ENCODE measurements around the gene POLR3GL.
A peak's percentile ranks its signal among the peaks of the same experiment; 100 is the strongest.
"Not testable (repeated sequence)": the region's sequence is repeated elsewhere in the genome, so short reads cannot be mapped to it uniquely, and the experiment has no call there.

POLR3GL gene, protein sequence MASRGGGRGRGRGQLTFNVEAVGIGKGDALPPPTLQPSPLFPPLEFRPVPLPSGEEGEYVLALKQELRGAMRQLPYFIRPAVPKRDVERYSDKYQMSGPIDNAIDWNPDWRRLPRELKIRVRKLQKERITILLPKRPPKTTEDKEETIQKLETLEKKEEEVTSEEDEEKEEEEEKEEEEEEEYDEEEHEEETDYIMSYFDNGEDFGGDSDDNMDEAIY

DNA sequence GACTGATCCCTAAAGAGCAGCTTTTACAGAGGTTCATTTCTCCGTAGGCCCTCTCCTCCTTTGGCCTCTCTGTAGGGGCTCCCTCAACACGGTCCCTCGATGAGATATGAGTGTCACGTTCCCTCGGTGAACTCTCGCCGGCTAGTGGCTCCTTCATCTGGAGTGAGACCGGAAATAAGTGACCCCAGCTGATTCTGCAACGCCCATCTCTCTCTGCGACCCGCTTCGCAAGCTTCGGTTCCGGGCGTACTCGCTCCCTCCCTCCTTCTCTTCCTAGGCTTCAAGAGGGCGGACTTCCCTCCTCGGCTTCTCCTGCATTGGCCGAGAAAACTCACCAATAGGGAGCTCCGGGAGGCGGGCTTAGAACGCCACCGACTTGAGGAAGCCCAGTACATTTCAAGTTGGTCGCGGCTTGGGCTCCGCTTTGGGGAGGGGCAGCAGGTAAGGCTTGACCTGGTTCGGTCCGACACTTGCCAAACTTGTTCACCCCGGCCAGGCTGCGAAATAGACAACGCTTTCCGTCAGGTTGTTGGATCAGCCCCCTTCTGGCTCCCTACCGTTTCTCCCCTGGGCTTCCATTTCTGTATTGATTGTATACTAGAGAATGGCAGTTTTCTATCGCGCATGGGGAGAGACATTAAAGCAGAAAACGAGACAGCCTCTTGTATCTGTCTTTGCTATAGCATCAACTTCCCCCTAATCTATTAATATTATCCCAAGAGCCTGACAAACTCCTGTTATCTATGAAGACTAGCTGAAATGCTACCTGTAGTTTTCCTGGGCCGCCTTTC lies at the start of gene POLR3GL, which contains the start of gene ANKRD34A:
POLR3GL (plus strand) TSS at position 363 of the 791 bp plus-strand sequence. CDS start 10,176 bp downstream, outside the sequence.
ANKRD34A (minus strand) TSS at position 248 of the 791 bp plus-strand sequence. CDS start 2,816 bp downstream, outside the sequence.
- peak; percentile 90 to 94 for DNase-seq

DNA sequence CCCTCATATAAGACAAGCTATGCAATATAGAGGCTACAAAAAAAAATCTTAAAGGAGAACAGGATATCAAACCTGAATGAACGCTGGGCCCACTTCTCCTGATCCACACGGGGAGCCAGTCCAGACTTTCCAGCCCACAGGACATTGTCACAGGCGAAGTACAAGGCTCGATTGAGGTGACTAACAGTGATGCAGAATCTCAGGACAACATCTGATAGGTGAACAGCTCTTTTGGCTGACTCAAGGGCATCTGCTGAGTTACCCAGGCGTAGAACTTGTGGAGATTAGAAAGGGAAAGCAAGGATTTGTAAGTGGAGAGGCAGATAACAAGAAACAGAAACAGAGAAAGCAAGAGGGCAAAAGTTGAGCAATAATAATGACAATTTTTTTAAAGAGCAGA lies 47.7 kb upstream of the POLR3GL start:
- DNase-seq, result no peak

DNA sequence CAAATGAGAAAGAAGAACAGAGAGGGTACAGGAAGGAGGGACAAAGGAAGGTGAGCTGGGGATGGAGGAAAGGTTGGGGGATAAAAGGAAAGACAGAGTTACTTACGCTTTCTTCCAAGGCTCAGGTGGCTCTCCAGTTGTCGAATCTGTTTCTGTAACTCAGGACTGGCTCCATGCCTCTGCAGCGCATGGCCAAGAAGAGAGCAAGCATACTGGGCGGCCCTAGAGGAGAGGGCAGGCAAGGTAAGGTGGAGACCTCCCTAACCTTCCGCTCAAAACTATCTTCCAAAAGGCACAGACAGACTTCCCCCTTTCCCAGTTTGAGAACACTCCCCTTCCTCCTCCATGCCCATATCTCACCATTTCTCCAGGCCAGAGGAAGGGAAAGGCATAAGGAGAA lies 46.9 kb upstream of the POLR3GL start:
- DNase-seq, result no peak

DNA sequence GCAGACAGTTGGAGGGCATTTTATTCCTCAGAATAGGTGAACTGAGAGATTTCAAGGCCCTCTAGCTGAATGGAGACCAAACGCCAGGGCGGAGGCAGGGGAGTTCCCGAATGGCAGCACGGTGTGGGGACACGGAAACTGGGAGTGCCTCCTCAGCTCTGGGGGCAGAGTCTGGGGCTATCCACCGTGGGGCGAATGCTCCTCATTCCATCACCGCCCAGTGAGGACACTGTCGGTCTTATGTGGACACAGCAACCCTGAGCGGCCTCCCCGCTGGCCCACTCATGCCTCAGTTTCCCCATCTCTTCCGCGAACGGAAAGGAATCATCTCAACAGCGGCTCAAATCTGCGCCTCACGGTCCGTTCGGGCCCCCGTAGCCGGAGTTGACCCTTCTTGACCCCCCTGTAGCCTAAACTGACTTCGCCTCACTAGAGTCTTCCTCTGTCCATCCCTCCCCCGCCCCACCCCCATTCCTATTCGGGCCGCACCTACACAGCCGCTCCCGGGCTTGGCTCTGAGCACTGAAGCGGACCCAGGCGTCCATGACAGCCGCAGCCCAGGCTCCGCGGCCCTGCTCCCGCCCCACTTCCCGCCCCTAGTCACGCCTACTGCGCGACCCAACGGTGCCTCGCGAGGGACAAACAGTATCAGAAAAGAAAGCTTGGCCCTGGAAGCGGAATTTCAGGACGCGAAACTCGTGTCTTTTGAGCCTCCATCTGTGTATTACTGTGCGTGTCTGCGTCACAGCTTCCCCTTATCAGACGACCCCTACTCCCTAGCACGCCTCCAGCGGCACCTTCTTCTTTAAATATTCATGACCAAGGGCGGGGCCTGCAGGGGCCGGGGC lies 46.1 kb upstream of the POLR3GL start, which contains the start of gene PEX11B:
PEX11B (minus strand) TSS at position 574 of the 848 bp plus-strand sequence; CDS start at position 545, 29 bp downstream.
- peak; percentile 94 to 95 for DNase-seq

DNA sequence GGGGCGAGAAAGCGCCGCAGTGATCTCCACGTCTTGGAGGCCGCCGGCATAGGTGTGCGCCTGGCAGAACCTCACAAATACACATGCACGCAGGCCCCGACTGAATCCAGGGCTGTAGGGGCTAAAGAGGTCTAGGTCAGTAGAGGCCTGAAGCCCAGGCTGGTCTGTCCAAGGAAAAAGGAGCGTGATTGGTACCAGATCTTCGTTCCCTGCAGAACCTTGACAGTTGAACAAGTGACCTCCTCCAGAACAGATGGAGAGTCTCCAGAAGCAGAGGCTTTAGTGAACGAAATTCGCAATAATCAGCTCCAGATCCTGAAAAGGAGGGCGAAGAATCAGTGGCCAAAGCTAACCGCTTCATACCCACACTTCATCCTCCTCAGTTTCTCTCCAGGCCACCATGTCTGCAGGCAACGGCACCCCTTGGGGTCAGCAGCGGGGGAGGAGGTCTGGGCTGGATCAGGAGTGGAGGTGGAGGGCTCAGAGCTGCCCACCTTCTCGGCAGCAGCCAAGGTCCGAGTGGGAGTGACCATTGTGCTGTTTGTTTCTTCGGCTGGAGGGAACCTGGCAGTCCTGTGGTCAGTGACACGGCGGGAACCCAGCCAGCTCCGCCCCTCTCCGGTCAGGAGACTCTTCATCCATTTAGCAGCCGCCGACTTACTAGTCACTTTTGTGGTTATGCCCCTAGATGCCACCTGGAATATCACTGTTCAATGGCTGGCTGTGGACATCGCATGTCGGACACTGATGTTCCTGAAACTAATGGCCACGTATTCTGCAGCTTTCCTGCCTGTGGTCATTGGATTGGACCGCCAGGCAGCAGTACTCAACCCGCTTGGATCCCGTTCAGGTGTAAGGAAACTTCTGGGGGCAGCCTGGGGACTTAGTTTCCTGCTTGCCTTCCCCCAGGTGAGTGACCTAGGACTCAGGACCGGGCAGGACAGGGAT lies 45.2 kb upstream of the POLR3GL start:
- DNase-seq, result peak in 1 of 2 experiments; percentile 46

DNA sequence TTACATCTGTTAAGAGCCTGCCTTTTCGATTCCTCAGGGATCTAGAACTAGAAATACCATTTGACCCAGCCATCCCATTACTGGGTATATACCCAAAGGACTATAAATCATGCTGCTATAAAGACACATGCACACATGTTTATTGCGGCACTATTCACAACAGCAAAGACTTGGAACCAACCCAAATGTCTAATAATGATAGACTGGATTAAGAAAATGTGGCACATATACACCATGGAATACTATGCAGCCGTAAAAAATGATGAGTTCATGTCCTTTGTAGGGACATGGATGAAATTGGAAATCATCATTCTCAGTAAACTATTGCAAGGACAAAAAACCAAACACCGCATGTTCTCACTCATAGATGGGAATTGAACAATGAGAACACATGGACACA lies 44.2 kb upstream of the POLR3GL start:
- DNase-seq, result not testable (repeated sequence)

DNA sequence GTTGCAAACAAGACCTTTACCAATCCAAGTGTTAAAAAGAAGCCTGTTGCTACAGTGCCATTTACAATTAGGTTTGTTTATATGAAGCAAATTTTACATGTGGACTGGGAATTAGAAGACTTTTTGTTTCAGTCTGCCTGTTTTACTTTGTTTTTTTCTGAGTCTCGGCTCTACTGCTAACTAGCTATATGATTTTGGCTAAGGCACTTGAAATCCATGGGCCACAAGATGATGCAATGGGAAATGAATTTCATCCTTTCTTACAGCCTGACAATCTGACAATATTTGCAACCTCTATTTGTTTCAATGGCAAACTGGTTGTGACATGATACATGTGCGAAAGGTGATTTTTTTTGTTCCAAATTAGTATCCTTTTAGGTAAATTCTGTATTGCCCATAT lies 42.2 kb upstream of the POLR3GL start:
- DNase-seq, result no peak

DNA sequence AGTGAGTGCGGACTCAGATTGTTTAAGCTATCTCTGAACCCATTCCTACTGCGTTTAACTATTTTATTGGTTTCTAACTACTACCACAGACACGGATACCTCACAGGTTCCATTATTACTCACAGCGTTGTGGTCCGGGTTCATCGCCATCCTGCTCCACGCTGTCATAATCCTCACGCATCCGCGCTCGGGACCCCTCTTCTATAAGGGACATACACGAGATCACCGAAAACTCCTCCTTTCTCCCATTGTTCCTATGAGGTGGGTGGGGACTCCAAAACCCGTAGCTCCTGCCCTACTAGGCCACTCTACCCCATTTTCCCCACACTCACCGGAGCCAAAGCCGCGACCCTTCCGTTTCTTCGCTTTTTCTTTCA lies 37.8 kb upstream of the POLR3GL start:
- peak; percentile 55 to 65 for DNase-seq

DNA sequence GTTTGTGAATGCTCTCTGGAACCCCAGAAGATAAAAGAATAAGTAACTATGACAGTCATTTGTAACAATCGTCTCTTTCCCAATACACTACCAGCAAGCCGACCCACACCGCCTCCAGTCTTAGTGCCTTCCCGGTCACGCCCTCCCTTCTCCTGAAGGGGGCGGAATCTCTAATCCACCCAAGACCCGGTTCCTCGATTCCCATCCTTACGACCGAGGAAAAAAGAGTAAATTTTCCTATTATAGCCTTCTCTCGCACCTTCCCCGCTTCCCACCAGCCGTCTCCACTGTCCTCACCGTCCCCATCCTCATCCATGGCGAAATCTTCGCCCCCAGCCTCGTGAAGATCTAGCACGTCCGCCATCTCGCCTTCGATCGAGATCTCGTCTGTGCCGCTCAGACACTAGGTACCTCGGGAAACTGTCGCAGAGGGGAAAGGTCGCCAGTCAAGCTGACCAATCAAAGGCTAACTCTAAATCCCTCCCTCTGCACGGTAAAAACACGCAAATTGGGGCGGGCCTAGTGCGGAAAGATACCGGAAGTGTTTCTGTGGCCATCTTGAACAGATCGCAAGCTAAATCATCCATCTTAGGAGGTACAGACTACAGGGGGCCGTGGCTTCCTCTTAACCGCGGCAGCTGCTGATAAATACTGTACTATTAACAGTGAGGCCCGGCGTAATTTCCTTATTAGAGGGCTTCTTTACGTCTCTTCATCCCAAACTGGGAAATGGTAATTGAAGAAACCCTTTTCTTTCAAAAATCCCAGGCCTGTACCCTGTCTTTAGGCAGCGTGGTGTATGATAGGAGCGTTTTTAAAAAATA lies 37.2 kb upstream of the POLR3GL start, which contains the start of gene RBM8A:
RBM8A (minus strand) TSS at position 422 of the 824 bp plus-strand sequence; CDS start at position 364, 58 bp downstream.
- peak; percentile 91 to 95 for DNase-seq

DNA sequence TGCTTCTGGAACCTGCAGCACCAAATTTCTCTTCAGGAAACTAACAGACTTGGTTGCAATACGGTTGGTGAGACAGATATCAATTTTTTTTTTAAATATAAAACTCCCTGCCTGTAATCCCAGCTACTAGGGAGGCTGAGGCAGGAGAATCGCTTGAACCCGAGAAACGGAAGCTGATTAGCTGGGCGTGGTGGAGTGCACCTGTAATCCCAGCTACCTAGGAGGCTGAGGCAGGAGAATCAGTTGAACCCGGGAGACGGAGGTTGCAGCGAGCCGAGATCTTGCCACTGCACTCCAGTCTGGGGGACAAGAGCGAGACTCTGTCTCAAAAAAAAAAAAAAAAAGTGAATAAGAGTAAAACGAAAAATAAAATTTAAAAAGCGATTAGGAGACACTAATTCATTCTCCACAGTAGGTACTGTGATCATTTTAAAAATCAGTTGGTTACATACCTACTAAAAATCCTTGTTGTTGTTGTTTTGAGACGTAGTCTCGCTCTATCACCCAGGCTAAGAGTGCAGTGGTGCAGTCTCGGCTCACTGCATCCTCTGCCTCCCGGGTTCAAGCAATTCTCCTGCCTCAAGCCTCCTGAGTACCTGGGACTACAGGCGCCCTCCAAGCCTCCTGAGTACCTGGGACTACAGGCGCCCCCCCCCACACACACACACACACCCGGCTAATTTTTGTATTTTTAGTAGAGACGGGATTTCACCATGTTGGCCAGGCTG lies 36.4 kb upstream of the POLR3GL start:
- DNase-seq, result peak in 1 of 2 experiments; percentile 28

DNA sequence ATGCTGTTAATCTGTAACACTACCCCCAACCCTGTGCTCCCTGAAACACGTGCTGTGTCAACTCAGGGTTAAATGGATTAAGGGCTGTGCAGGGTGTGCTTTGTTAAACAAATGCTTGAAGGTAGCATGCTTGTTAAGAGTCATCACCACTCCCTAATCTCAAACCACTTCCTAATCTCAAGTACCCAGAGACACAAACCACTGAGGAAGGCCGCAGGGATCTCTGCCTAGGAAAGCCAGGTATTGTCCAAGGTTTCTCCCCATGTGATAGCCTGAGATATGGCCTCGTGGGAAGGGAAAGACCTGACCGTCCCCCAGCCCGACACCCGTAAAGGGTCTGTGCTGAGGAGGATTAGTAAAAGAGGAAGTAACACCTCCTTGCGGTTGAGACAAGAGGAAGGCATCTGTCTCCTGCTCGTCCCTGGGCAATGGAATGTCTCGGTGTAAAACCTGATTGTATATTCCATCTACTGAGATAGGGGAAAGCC lies 31.9 kb upstream of the POLR3GL start:
- DNase-seq, result peak in 1 of 2 experiments; percentile 24

DNA sequence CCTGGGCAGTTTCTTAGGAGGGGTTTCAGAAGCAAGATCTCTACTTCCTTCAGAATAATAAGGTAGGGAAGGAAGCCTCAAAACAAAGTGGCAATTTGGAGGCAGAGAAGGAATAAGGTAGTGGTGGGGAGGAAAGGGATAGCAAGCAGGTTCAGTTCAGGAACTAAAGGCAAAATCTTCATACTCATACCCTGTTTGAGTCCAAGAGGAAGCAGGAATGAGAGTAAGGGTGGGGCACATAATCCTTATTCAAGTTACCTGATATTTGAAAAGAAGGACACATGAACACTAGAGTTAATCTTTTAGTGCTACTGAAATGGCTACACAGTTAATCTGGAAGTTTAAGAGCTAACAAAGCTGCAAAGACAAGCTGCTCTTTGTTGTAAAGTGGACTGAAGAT lies 28.8 kb upstream of the POLR3GL start:
- DNase-seq, result no peak

DNA sequence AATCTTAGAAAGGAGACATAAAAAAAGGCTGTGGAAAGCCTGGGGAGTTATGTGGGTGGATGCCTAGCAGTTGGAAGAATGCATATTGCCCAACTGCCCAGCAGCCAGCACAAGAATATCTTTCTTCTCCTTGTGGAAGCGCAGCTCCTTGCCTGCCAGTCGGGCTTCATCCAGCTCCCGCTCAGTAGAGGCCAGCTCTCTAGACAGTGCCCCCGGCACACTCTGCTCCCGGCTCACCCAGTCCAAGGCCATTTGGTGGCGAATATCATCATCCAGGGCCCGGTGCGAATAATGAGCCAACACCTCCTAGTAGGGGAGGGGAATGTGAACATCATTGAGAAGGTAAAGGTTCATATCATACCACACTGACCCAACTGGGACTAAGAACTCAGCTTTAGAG lies 28.2 kb upstream of the POLR3GL start:
- no peak for DNase-seq

DNA sequence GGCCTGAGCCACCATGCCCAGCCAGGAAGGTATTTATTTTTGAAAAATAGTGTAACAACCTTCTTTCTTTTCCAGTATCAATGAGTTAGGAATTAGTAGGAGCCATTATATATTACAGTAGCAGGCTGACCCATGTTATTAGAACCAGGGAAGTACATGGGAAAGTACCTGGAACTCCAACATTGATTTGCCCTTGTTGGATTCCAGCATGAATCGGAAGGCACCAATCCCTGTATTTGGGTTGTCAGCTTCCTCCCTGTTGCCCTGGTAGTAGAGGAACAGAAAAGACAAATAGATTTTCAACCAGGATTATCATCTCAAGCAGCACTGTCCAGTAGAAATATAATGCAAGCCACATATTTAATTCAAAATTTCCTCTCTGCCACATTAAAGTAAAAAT lies 27.1 kb upstream of the POLR3GL start:
- DNase-seq, result no peak

DNA sequence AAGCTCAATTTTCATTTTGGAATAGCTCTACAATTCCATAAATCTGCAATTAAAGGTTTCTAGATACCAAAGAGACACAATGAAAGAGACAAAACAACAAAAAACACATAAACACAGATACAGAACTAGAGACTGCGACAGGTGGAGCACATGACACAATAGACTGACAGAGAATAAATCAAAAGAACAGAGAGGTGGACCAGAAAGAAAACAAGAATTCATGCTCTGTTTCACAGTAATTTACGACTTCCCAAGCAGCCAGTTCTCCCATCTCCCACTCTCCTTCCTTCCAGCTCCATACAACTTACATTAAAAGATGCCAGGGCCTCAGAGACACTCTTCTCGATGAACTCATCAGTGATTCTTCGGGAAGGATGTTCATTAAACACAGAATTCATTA lies 22.1 kb upstream of the POLR3GL start:
- no peak for DNase-seq

DNA sequence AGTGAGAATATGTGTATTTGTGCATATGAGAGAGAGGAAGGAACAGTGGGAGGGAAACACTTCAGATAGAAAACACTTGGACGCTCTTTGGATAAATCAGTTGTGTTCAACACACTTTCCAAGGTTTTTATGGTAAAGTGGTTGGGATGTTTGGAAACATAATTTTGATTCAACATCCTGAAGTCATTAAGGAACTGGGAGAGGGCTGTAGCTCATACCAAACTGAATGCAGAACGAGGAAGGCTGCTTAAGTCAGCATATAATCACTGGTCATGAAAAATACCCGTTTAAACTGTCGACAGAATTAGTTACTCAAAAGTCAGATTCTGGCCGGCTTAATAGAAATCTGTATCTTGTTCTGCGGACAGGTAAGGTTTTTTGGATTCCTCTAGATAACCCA lies 21.6 kb upstream of the POLR3GL start:
- no peak for DNase-seq

DNA sequence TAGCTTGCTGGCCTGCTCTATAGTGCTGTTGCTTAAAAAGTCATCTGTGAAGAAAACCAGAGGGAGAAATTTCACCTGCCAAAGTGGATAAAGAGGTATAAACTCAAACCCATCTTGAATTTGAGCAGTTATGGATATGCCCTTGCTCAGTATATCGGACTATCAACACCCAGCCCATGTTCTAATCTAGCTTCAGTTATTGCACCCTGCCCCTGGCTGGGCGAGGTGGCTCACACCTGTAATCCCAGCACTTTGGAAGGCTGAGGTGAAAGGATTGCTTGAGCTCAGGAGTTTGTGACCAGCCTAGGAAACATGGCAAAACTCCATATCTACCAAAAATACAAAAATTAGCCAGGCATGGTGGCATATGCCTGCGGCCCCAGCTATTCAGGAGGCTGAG lies 20.0 kb upstream of the POLR3GL start:
- DNase-seq, result no peak

DNA sequence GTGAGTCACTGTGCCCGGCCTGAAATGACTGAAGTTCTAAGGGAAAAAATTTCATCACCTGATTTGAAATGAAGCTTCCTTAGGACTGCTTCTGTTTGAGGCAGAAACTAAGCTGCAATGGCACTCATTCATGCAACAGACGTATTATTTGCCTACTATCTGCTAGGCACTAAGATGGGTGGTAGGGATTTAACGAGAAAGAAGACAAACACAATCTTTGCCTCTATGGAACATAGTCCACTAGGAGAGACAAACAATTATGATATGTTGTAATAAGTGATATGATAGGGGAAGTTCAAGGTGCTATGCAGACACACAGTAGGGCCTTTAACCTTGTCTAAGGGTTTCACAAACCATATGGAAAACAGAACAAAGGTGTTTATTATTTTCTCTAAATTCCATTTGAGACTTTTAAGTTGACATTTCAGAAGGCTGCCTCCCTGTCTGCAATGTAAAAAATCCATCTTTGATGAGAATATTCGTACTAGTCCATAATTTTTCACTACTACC lies 18.0 kb upstream of the POLR3GL start:
- DNase-seq, result no peak

DNA sequence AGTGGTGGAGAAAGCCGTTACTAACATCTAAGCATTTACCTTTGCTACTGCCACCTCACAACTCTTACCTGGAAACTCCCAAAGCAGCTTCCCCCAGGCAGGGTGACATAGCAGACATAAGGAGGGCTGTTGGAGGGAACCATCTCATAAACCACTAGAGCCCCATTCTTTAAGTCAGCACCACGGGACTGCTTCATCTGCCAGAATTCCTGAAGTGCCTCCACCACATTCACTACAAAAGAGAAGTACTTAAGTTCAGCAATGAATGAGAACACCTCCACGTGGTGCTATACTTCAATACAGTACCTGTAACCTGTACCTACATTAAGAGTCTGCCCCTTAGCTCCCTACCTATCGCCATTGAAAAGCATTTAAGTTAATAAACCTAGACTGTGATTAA lies 16.9 kb upstream of the POLR3GL start:
- no peak for DNase-seq

DNA sequence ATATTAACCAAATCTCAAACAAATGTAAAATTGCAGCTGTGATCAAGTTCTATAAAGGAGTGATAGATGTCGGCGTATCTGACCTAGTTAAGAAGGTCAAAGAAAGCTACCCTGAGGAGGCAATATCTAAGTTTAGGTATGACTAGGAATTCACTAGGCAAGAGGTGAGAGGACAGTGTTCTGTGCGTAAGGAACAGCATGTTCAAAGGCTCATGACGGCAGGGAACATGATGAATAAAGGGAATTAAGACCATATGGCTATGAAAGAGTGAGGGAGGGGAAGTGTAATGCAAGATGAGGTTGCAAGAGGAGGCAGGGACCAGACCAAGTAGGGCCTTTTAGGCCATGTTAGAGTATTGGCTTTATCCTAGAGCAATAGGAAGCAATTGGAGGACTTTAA lies 15.3 kb upstream of the POLR3GL start:
- no peak for DNase-seq

Data from activated CD4-positive, alpha-beta T cell treated with anti-CD3 and anti-CD28 coated beads, Interleukin-2, amount 50 U/mL, for 48 hours (primary cell).